ENCODE measurements around the gene ISL2.

DNA sequence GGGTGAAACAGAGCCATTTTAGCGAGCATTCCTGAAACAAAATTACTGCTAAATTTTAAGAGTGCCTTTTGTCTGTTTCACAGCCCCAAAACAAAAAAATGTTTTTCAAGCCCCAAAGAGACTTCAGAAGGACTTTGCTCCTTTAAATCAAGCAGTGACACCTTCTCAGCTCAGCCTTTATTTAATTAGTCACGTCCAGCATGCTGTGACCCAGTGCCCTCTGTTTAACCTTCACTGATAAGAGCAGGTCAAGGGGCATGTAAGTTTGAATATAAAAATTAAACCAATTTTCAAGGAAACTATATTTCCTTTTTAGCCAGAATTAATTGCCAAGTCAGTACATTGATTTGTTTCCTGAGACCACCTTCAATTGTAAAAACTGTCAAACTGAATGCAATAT lies 40.6 kb downstream of the ISL2 start:
- TF ChIP-seq, protein P1, sequence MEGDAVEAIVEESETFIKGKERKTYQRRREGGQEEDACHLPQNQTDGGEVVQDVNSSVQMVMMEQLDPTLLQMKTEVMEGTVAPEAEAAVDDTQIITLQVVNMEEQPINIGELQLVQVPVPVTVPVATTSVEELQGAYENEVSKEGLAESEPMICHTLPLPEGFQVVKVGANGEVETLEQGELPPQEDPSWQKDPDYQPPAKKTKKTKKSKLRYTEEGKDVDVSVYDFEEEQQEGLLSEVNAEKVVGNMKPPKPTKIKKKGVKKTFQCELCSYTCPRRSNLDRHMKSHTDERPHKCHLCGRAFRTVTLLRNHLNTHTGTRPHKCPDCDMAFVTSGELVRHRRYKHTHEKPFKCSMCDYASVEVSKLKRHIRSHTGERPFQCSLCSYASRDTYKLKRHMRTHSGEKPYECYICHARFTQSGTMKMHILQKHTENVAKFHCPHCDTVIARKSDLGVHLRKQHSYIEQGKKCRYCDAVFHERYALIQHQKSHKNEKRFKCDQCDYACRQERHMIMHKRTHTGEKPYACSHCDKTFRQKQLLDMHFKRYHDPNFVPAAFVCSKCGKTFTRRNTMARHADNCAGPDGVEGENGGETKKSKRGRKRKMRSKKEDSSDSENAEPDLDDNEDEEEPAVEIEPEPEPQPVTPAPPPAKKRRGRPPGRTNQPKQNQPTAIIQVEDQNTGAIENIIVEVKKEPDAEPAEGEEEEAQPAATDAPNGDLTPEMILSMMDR (conservative IDR thresholded peaks at IDR 0.05; ENCODE audit: low read depth, low read length) = no peak
- no peak for TF ChIP-seq POLR2A (IDR thresholded peaks at IDR 0.05; ENCODE audit: low read depth, low read length)
- TF ChIP-seq CEBPB (IDR thresholded peaks at IDR 0.05; ENCODE audit: low read depth, low read length) = no peak
- no peak for TF ChIP-seq NFE2L2 (IDR thresholded peaks at IDR 0.05; ENCODE audit: low read depth, low read length)
- no peak for TF ChIP-seq RAD21 (IDR thresholded peaks at IDR 0.05; ENCODE audit: low read length)
- TF ChIP-seq, protein P2, sequence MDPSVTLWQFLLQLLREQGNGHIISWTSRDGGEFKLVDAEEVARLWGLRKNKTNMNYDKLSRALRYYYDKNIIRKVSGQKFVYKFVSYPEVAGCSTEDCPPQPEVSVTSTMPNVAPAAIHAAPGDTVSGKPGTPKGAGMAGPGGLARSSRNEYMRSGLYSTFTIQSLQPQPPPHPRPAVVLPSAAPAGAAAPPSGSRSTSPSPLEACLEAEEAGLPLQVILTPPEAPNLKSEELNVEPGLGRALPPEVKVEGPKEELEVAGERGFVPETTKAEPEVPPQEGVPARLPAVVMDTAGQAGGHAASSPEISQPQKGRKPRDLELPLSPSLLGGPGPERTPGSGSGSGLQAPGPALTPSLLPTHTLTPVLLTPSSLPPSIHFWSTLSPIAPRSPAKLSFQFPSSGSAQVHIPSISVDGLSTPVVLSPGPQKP (IDR thresholded peaks at IDR 0.05; ENCODE audit: borderline replicate concordance, low read depth, low read length) = no peak
- no peak for TF ChIP-seq BHLHE40 (IDR thresholded peaks at IDR 0.05; ENCODE audit: low read depth, low read length)
- TF ChIP-seq MAFK (IDR thresholded peaks at IDR 0.05; ENCODE audit: low read depth, low read length) = no peak
- no peak for TF ChIP-seq RFX5 (IDR thresholded peaks at IDR 0.05; ENCODE audit: low read depth, low read length)
- TF ChIP-seq, protein P3, sequence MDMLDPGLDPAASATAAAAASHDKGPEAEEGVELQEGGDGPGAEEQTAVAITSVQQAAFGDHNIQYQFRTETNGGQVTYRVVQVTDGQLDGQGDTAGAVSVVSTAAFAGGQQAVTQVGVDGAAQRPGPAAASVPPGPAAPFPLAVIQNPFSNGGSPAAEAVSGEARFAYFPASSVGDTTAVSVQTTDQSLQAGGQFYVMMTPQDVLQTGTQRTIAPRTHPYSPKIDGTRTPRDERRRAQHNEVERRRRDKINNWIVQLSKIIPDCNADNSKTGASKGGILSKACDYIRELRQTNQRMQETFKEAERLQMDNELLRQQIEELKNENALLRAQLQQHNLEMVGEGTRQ (IDR thresholded peaks at IDR 0.05; ENCODE audit: low read depth, low read length) = no peak
- TF ChIP-seq SMC3 (IDR thresholded peaks at IDR 0.05; ENCODE audit: low read depth, low read length) = no peak
- TF ChIP-seq CHD1 (IDR thresholded peaks at IDR 0.05; ENCODE audit: low read depth, low read length) = no peak
- no peak for TF ChIP-seq RCOR1 (IDR thresholded peaks at IDR 0.05; ENCODE audit: insufficient replicate concordance, low read length)
- no peak for TF ChIP-seq FOS (IDR thresholded peaks at IDR 0.05; ENCODE audit: low read depth, low read length)
